Loucy (cell line): ENCODE measurements around the gene EMILIN3.

Source experiments
- CTCF ChIP-seq: fragments of 200-600 bp; sonication (generic); conservative IDR thresholded peaks from 2 replicates; pipeline ENCODE4 v1.5.1; 2014; ENCODE audit warnings: mild to moderate bottlenecking, antibody characterized with exemption, low read length
- EZH2phosphoT487 ChIP-seq: fragments of 200-600 bp; IDR thresholded peaks from 2 replicates; pipeline ENCODE4 v1.6.1; 2018; ENCODE audit warnings: antibody characterized with exemption, mild to moderate bottlenecking, moderate library complexity, borderline replicate concordance

- TF ChIP-seq CTCF (no peak), EZH2phosphoT487 (no peak)
These were observed 38.8 kb upstream of the EMILIN3 start for GRCh38 chr20:41405436-41405835.
